Upper lobe of right lung (tissue), 1 donor: Measurements from ENCODE around the gene KCND3. TPM values are rescaled to one million over a fixed set of nuclear protein-coding genes. Genes with fewer than 3 reads are reported as not detected.

ENCODE experiments used
- ATAC-seq: fragments of 200-7000 bp; cut with Tn5 transposase; one replicate; pipeline ENCODE4 v1.9.1; 2020; ENCODE audit warnings: mild to moderate bottlenecking, moderate library complexity
- DNase-seq: peaks from one replicate; pipeline ENCODE4 v3.0.0-alpha.2; 2020
- H3K27ac ChIP-seq: fragments of 200-600 bp; one replicate; pipeline ENCODE4 v1.8.0; 2022
- H3K27me3 ChIP-seq: fragments of 200-600 bp; one replicate; pipeline ENCODE4 v1.8.0; 2022; ENCODE audit warnings: mild to moderate bottlenecking
- H3K36me3 ChIP-seq: fragments of 200-600 bp; one replicate; pipeline ENCODE4 v1.8.0; 2022
- H3K4me1 ChIP-seq: fragments of 200-600 bp; one replicate; pipeline ENCODE4 v1.8.0; 2022
- H3K4me3 ChIP-seq: fragments of 200-600 bp; one replicate; pipeline ENCODE4 v1.8.0; 2022; ENCODE audit warnings: mild to moderate bottlenecking
- H3K9me3 ChIP-seq: fragments of 200-600 bp; one replicate; pipeline ENCODE4 v1.8.0; 2022
- CTCF ChIP-seq: fragments of 200-600 bp; IDR thresholded peaks from one replicate; pipeline ENCODE4 v1.8.0; 2022; ENCODE audit warnings: antibody characterized with exemption
- intact Hi-C: fragments of 100-400 bp; cut with DNase I; formaldehyde crosslinking; loops from one replicate; pipeline ENCODE4 v1.11.0; 2022
- total RNA-seq: library from RNA; stranded (reverse); fragmentation: NEBNext Ultra II Directional; extraction: Animal tissue kit (Norgen Biotek cat#: 25700); gene quantifications from one replicate; pipeline ENCODE4 v1.2.1, GENCODE V29; 2021
- donor health status: DM: no; HTN: yes; CAD: no; lungs with severe emphysema.

The KCND3 gene
- total RNA-seq, 1 donor from 2014 or later: 6.3 TPM

- Histone ChIP-seq H3K36me3 (no peaks in the 10 kb centered on the region), H3K4me1 (peaks cover 32% of the 10 kb centered on the region), H3K27ac (no peak overlapping the region), H3K27me3 (no peaks in the 10 kb centered on the region), H3K4me3 (no peak overlapping the region), H3K9me3 (no peaks in the 10 kb centered on the region)
- DNase-seq (no peak), ATAC-seq (no peak)
- TF ChIP-seq CTCF: no peak
- intact Hi-C loops: no loop called here
Observed at GRCh38 chr1:111735321-111735720, 254.1 kb downstream of the KCND3 start.

- Histone ChIP-seq H3K27ac (no peak overlapping the region), H3K36me3 (no peaks in the 10 kb centered on the region), H3K27me3 (no peaks in the 10 kb centered on the region), H3K9me3 (no peaks in the 10 kb centered on the region), H3K4me1 (peaks cover 27% of the 10 kb centered on the region), H3K4me3 (no peak overlapping the region)
- no peak for TF ChIP-seq CTCF
- intact Hi-C loops: no loop called here
- ATAC-seq (no peak), DNase-seq (no peak)
Observed at GRCh38 chr1:111734856-111735255, 254.6 kb downstream of the KCND3 start.

- Histone ChIP-seq H3K4me1 (peaks cover 27% of the 10 kb centered on the region), H3K36me3 (no peaks in the 10 kb centered on the region), H3K27ac (peak overlapping the region; percentile 78), H3K9me3 (no peaks in the 10 kb centered on the region), H3K27me3 (no peaks in the 10 kb centered on the region), H3K4me3 (no peak overlapping the region)
- DNase-seq (no peak), ATAC-seq (no peak)
- intact Hi-C loops: no loop called here
- no peak for TF ChIP-seq CTCF
Observed at GRCh38 chr1:111734426-111734825, 255.0 kb downstream of the KCND3 start.

GRCh38 chr1:111733992-111734341, 255.5 kb downstream of the KCND3 start:
- intact Hi-C loops: no loop called here
- TF ChIP-seq CTCF: no peak
- H3K4me1 ChIP-seq: peaks cover 27% of the 10 kb centered on the region
- no peak overlapping the region for H3K4me3 ChIP-seq
- no peaks in the 10 kb centered on the region for H3K36me3 ChIP-seq
- H3K27ac ChIP-seq: peak overlapping the region; percentile 78
- no peaks in the 10 kb centered on the region for H3K27me3 ChIP-seq
- DNase-seq: no peak
- H3K9me3 ChIP-seq: no peaks in the 10 kb centered on the region
- peak; percentile 51 for ATAC-seq

- Histone ChIP-seq H3K4me1 (peaks cover 27% of the 10 kb centered on the region), H3K4me3 (no peak overlapping the region), H3K27ac (peak overlapping the region; percentile 78), H3K27me3 (no peaks in the 10 kb centered on the region), H3K36me3 (no peaks in the 10 kb centered on the region), H3K9me3 (no peaks in the 10 kb centered on the region)
- DNase-seq: no peak
- TF ChIP-seq CTCF: no peak
- intact Hi-C loops: no loop called here
- ATAC-seq: peak; percentile 89
Observed at GRCh38 chr1:111733183-111733991, 256.1 kb downstream of the KCND3 start.
